Astrocyte of the cerebellum (primary cell): Measurements from ENCODE around the gene FGD4.

Source experiments
- DNase-seq: peaks from one replicate; pipeline ENCODE4 v3.0.0-alpha.2; 2011; ENCODE audit warnings: low read depth
- H3K4me3 ChIP-seq: 2 replicates; pipeline ENCODE4 v1.5.1; 2011; ENCODE audit warnings: mild to moderate bottlenecking, low read depth, low read length, moderate library complexity
- CTCF ChIP-seq: IDR thresholded peaks from 2 replicates; pipeline ENCODE4 v1.5.1; 2012; ENCODE audit warnings: low read length, low read depth, moderate library complexity, mild to moderate bottlenecking; ENCODE audit errors: missing control alignments
- in situ Hi-C: cut with HindIII; loops from 2 replicates; pipeline ENCODE4 v1.10.0; 2017; ENCODE audit warnings: low sequenced_read_pairs

The FGD4 gene

DNA sequence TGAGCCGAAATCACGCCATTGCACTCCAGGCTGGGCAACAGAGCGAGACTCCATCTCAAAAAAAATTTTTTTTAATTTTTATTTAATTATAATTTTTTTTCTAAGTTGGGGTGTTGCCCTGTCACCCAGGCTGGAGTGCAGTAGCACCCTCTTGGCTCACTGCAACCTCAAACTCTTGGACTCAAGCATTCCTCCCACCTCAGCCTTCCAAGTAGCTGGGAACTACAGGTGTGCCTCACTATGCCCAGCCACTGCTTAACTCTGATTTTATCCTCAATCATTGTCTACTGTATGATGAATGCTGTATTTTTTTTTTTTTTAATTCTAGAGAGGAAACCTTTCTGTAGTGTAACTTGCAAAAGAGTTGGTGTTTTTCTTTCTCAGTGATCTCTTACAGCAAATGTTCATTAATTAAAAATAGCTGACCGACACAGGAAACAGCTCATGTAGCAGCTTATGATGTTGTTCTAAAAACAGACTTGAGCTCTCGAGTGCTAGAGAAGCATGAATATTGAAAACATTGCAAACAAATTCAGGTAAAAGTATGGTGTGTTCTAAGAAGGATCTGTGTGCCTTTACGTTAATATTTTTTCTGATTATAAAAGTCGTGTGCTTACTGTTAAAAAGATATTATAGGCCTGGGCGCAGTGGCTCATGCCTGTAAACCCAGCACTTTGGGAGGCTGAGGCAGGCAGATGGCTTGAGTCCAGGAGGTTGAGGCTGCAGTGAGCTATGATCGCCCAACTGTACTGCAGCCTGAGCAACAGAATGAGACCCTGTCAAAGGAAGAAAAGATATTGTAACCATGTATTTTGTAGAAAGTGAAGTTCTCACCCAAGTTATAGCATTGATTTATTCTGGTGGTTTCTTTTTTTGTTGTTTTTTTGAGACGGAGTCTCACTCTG lies 68.9 kb downstream of the FGD4 start:
- no peak for TF ChIP-seq CTCF
- no peak for DNase-seq
- in situ Hi-C loops, result no loop called here
- H3K4me3 ChIP-seq, result no peak overlapping the region

DNA sequence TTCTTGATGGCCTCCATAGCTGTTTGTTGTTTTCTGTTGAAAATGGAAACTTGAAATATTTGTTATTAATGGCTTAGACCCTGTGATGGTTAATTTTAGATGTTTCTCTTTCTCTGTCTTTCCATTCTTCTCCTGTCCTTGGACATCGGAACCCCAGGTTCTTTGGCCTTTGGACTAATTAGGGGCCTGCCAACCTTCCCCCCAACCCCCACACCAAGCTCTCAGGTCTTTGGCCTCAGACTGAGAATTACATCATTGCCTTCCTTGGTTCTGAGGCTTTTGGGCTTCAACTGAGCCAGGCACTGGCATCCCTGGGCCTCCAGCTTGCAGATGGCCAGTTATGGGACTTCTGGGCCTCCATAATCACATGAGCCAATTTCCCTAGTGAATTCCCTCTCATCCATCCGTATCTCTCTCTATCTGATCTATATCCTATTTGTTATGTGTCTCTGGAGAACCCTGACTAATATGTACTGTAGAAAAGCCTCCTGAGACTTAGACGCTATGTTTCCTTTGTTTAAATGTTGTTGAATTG lies 71.6 kb downstream of the FGD4 start:
- in situ Hi-C loops, result no loop called here
- DNase-seq, result no peak
- no peak overlapping the region for H3K4me3 ChIP-seq
- TF ChIP-seq CTCF, result no peak

DNA sequence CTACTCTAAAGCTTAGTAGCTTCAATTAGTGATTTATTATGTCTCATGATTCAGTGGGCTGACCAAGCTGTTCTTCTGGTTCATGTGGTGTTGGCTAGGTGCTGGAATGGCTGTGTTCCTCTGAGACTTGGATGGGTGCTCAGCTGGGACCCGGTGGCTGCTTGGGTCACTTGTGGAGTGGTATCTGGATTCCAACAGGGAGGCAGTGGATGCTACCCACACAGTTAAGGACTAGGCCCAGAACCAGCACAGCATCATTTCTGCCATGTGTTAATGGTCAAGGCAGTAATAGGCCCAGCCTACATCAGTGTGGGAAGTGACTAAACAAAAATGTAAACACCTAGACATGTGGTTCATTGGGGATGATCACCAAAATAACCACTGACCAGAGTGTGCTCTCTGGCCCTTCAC lies 72.2 kb downstream of the FGD4 start:
- in situ Hi-C loops, result no loop called here
- H3K4me3 ChIP-seq, result no peak overlapping the region
- TF ChIP-seq CTCF, result no peak
- no peak for DNase-seq

DNA sequence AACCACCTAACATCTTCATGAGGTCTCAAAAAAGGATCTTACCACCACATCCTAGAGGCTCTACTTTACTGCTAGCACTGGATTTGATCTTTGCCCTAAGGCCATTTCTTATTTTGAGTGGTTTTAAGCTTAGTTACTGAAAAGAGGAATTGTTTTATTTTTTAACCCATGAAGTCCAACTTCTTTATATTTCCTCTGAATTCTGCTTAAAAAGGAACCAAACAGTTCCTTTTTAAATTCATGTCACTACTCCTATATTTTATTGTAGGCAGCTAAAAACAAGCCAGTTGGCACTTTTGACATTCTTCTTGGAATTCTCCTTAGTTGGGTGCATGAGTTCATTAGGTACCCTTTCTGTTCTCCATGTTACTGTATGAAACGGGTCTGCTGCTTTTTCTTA lies 76.4 kb downstream of the FGD4 start:
- in situ Hi-C loops, result no loop called here
- no peak for TF ChIP-seq CTCF
- no peak for DNase-seq

DNA sequence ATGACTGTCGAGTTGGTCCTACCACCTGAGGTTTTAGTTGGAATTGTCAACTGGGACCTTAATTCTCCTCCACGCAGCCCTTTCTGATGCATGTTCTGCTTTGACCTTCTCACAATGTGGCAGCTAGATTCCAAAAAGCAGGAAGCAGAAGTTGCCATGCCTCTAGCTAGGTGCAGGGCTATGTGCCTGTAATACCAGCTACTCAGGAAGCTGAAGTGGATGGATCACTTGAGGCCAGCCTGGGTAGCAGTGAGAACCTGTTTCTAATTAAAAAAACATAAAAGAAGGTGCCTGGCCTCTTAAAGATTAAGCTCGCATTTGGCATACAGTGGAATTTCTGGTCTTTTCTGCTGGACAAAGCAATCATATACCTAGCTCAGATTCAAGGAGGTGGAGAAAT lies 77.1 kb downstream of the FGD4 start:
- no peak for DNase-seq
- no peak for TF ChIP-seq CTCF
- in situ Hi-C loops, result no loop called here
- H3K4me3 ChIP-seq, result no peak overlapping the region

More for the DNA sequence above, 76.4 kb downstream of the FGD4 start:
- H3K4me3 ChIP-seq, result no peak overlapping the region

DNA sequence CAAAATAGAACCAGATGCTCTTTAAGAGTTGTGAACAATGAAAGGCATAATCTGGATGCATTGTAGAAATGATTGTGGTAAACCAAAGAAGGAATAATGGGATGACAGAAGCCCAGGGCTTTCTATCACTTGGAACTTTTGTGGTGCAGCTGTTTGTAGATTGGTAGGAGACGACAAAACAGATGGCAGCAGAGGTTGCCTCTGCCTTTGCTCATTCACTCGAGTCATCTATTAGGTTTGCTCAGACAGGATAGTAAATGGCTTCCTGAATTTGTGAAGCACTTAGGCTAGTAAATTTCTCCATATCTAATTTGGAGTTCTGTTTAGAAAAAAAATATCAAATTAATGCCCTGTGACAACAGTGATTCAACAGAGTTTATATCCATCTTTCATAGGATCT lies 78.4 kb downstream of the FGD4 start:
- DNase-seq, result peak; percentile 33
- in situ Hi-C loops, result no loop called here
- H3K4me3 ChIP-seq, result no peak overlapping the region
- no peak for TF ChIP-seq CTCF
